Activated naive CD8-positive, alpha-beta T cell (primary cell): ENCODE data around the gene MAGEA12.
"Not testable (repeated sequence)": the region's sequence is repeated elsewhere in the genome, so short reads cannot be mapped to it uniquely, and the experiment has no call there.

Source experiments
- H3K27ac Mint-ChIP-seq: one replicate; pipeline ENCODE4 v1.8.0; 2021; ENCODE audit warnings: mixed read lengths
- H3K27me3 Mint-ChIP-seq: one replicate; pipeline ENCODE4 v1.8.0; 2021; ENCODE audit warnings: mixed read lengths
- H3K36me3 Mint-ChIP-seq: one replicate; pipeline ENCODE4 v1.8.0; 2021; ENCODE audit warnings: mixed read lengths
- H3K4me1 Mint-ChIP-seq: one replicate; pipeline ENCODE4 v1.8.0; 2021; ENCODE audit warnings: low read depth, mixed read lengths
- H3K4me3 Mint-ChIP-seq: one replicate; pipeline ENCODE4 v1.8.0; 2021; ENCODE audit warnings: mild to moderate bottlenecking, mixed read lengths
- H3K9me3 Mint-ChIP-seq: one replicate; pipeline ENCODE4 v1.8.0; 2021; ENCODE audit warnings: low read depth, mixed read lengths

The MAGEA12 gene, protein sequence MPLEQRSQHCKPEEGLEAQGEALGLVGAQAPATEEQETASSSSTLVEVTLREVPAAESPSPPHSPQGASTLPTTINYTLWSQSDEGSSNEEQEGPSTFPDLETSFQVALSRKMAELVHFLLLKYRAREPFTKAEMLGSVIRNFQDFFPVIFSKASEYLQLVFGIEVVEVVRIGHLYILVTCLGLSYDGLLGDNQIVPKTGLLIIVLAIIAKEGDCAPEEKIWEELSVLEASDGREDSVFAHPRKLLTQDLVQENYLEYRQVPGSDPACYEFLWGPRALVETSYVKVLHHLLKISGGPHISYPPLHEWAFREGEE

DNA sequence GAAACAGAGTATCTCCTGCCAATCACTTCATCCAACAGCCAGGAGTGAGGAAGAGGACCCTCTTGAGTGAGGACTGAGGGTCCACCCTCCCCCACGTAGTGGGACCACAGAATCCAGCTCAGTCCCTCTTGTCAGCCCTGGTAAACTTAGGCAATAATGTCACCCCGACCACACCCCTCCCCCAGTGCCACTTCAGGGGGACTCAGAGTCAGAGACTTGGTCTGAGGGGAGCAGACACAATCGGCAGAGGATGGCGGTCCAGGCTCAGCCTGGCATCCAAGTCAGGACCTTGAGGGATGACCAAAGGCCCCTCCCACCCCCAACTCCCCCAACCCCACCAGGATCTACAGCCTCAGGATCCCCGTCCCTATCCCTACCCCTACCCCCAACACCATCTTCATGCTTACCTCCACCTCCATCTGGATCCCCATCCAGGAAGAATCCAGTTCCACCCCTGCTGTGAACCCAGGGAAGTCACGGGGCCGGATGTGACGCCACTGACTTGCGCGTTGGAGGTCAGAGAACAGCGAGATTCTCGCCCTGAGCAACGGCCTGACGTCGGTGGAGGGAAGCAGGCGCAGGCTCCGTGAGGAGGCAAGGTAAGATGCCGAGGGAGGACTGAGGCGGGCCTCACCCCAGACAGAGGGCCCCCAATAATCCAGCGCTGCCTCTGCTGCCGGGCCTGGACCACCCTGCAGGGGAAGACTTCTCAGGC is at the start of gene MAGEA12, which contains the start of gene CSAG1:
Gene MAGEA12, plus strand, starts transcription at position 497 of the 715 bp plus-strand sequence. CDS start 2,405 bp downstream, outside the sequence.
Gene CSAG1, minus strand, starts transcription at position 461 of the 715 bp plus-strand sequence. CDS start 1,261 bp downstream, outside the sequence.
- no peaks in the 10 kb centered on the region for H3K36me3 Mint-ChIP-seq
- H3K27me3 Mint-ChIP-seq = no peaks in the 10 kb centered on the region
- H3K4me3 Mint-ChIP-seq = no peak within 1 kb of the TSS
- H3K4me1 Mint-ChIP-seq = no peaks in the 10 kb centered on the region
- no peak within 1 kb of the TSS for H3K27ac Mint-ChIP-seq
- H3K9me3 Mint-ChIP-seq = no peaks in the 10 kb centered on the region

DNA sequence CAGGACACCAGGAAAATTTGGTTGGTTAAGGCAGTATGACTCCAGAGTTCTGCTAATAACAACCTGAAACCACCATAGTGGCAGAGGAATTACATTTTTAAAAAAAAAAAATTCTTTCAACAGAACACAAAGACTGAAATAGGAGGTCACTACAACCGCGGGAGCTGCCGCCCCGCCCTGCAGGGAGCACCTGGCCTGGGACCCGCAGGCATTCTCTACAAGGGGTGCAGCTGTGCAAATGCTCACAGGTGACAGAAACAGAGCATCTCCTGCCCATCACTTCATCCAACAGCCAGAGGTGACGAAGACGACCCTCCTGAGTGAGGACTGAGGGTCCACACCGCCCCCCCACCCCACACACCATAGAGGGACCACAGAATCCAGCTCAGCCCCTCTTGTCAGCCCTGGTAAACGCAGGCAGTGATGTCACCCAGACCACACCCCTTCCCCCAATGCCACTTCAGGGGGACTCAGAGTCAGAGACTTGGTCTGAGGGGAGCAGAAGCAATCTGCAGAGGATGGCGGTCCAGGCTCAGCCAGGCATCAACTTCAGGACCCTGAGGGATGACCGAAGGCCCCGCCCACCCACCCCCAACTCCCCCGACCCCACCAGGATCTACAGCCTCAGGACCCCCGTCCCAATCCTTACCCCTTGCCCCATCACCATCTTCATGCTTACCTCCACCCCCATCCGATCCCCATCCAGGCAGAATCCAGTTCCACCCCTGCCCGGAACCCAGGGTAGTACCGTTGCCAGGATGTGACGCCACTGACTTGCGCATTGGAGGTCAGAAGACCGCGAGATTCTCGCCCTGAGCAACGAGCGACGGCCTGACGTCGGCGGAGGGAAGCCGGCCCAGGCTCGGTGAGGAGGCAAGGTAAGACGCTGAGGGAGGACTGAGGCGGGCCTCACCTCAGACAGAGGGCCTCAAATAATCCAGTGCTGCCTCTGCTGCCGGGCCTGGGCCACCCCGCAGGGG is 35.3 kb upstream of the MAGEA12 start, which contains the start of gene MAGEA3:
Gene MAGEA3, plus strand, starts transcription at position 843 of the 980 bp plus-strand sequence. CDS start 2,039 bp downstream, outside the sequence.
- not testable (repeated sequence) for H3K27me3 Mint-ChIP-seq, H3K9me3 Mint-ChIP-seq, H3K36me3 Mint-ChIP-seq, H3K27ac Mint-ChIP-seq, H3K4me3 Mint-ChIP-seq, H3K4me1 Mint-ChIP-seq

DNA sequence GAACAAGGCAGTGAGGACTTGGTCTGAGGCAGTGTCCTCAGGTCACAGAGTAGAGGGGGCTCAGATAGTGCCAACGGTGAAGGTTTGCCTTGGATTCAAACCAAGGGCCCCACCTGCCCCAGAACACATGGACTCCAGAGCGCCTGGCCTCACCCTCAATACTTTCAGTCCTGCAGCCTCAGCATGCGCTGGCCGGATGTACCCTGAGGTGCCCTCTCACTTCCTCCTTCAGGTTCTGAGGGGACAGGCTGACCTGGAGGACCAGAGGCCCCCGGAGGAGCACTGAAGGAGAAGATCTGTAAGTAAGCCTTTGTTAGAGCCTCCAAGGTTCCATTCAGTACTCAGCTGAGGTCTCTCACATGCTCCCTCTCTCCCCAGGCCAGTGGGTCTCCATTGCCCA is 33.2 kb upstream of the MAGEA12 start:
- H3K27ac Mint-ChIP-seq, H3K27me3 Mint-ChIP-seq, H3K36me3 Mint-ChIP-seq, H3K9me3 Mint-ChIP-seq, H3K4me1 Mint-ChIP-seq, H3K4me3 Mint-ChIP-seq: not testable (repeated sequence)

DNA sequence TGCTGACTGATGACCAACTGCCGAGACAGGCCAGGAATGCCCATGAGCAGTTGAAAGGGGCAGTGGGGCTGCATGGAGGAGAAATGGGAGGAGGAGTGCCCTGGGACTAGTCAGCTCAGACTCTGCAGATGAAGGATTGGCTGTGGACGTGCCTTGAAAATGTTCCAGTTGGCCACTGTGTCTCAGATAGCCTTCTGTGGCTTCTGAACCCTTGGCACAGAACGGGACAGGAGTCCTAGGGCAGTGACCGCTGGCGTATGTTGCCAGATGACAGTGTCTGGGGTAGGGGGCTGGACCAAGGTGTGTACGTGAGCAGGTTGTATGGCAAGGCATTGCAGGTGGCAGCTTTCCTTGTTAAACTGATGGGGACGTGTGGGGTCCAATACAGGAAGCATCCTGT is 27.1 kb upstream of the MAGEA12 start:
- H3K4me3 Mint-ChIP-seq, H3K27me3 Mint-ChIP-seq, H3K9me3 Mint-ChIP-seq, H3K36me3 Mint-ChIP-seq, H3K4me1 Mint-ChIP-seq, H3K27ac Mint-ChIP-seq: not testable (repeated sequence)

DNA sequence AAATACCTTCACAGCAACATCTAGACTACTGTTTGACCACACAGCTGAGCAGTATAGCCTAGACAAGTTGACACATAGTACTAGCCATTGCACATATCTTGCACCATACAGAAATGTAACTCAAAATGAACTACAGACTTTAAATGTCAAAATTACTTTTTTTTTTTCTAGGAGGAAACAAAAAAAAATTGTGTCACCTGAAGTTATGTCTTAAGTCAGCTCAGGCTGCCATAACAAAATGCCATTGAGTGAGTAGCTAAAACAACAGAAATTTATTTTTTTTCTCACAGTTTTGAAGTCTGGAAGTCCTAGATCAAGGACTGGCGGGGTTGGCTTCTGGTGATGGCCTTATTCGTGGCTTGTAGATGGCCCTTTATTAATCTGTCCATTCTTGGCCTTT is 24.4 kb upstream of the MAGEA12 start, which contains the start of gene CSAG2:
Gene CSAG2, minus strand, starts transcription at position 101 of the 400 bp plus-strand sequence. CDS start 161 bp downstream, outside the sequence.
- not testable (repeated sequence) for H3K4me3 Mint-ChIP-seq

DNA sequence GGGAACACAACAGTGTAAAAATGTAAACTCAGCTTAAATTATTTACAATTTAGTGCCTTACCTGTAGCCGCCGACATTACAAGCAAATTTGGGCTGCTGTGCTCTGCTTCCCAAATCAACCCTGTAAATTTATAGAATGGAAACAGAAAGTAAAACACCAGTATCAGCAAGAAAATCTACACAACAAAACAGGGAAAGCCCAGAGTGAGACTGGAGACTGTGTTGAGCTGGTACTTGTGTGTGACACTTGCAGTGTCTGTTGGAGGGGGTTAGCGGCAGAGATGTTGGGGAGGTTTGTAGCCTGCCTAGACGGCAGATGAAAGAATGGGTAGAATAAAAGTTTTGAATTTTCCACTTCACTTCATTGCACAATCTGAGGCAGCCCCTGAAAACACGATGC is 20.4 kb upstream of the MAGEA12 start:
- H3K36me3 Mint-ChIP-seq, H3K27ac Mint-ChIP-seq, H3K4me1 Mint-ChIP-seq, H3K4me3 Mint-ChIP-seq, H3K9me3 Mint-ChIP-seq, H3K27me3 Mint-ChIP-seq: not testable (repeated sequence)

More for the DNA sequence above, 24.4 kb upstream of the MAGEA12 start, which contains the start of gene CSAG2:
- H3K27me3 Mint-ChIP-seq, H3K36me3 Mint-ChIP-seq, H3K9me3 Mint-ChIP-seq, H3K27ac Mint-ChIP-seq, H3K4me1 Mint-ChIP-seq: not testable (repeated sequence)

DNA sequence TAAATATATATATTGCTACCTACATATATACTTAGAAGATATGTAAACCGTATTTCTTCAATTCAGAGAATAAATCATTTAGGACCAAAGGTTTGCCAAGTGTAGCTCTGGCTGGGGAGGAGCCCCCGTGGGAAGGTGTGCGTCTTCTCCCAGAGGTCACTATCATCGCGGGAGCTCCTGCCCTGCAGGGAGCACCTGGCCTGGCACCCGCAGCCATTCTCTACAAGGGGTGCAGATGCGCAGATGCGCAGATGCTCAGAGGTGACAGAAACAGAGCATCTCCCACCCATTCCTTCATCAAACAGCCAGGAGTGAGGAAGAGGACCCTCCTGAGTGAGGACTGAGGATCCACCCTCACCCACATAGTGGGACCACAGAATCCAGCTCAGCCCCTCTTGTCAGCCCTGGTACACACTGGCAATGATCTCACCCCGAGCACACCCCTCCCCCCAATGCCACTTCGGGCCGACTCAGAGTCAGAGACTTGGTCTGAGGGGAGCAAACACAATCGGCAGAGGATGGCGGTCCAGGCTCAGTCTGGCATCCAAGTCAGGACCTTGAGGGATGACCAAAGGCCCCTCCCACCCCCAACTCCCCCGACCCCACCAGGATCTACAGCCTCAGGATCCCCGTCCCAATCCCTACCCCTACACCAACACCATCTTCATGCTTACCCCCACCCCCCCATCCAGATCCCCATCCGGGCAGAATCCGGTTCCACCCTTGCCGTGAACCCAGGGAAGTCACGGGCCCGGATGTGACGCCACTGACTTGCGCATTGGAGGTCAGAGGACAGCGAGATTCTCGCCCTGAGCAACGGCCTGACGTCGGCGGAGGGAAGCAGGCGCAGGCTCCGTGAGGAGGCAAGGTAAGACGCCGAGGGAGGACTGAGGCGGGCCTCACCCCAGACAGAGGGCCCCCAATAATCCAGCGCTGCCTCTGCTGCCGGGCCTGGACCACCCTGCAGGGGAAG is 19.5 kb upstream of the MAGEA12 start, which contains the start of gene MAGEA2B:
Gene MAGEA2B, plus strand, starts transcription at position 814 of the 973 bp plus-strand sequence. CDS start 2,479 bp downstream, outside the sequence.
- H3K4me1 Mint-ChIP-seq, H3K36me3 Mint-ChIP-seq, H3K27ac Mint-ChIP-seq, H3K27me3 Mint-ChIP-seq, H3K4me3 Mint-ChIP-seq, H3K9me3 Mint-ChIP-seq: not testable (repeated sequence)

DNA sequence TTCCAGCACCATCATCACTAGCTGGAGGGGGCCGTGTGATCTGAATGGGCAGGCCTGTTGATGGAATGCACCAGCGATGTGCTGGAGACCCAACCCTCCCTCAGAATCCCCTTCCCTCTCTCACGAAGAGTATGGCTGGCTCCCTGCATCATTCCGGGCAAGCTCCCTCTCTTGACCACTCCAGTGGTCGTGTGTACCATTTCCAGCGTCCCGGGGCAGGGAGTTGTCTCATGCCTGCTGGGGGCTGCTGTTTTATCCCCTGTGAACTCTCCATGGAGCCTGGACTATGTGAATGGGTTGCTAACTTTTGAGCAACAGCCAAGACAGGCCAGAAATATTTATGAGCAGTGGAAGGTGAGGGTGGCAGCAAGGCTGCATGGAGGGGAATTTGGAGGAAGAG is 8.1 kb upstream of the MAGEA12 start:
- H3K36me3 Mint-ChIP-seq = no peaks in the 10 kb centered on the region
- H3K27ac Mint-ChIP-seq = no peak overlapping the region
- no peaks in the 10 kb centered on the region for H3K9me3 Mint-ChIP-seq
- H3K4me3 Mint-ChIP-seq = no peak overlapping the region
- H3K4me1 Mint-ChIP-seq = no peaks in the 10 kb centered on the region
- peaks cover 3% of the 10 kb centered on the region for H3K27me3 Mint-ChIP-seq

DNA sequence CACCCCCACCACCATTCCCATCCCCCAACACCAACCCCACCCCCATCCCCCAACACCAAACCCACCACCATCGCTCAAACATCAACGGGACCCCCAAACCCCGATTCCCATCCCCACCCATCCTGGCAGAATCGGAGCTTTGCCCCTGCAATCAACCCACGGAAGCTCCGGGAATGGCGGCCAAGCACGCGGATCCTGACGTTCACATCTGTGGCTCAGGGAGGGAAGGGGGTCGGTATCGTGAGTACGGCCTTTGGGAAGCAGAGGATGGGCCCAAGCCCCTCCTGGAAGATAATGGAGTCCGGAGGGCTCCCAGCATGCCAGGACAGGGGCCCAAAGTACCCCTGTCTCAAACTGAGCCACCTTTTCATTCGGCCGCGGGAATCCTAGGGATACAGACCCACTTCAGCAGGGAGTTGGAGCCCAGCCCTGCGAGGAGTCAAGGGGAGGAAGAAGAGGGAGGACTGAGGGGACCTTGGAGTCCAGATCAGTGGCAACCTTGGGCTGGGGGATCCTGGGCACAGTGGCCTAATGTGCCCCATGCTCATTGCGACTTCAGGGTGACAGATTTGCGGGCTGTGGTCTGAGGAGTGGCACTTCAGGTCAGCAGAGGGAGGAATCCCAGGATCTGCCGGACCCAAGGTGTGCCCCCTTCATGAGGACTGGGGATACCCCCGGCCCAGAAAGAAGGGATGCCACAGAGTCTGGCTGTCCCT is 744 bp downstream of the MAGEA12 start:
- not testable (repeated sequence) for H3K9me3 Mint-ChIP-seq, H3K27me3 Mint-ChIP-seq, H3K27ac Mint-ChIP-seq, H3K36me3 Mint-ChIP-seq, H3K4me1 Mint-ChIP-seq, H3K4me3 Mint-ChIP-seq

DNA sequence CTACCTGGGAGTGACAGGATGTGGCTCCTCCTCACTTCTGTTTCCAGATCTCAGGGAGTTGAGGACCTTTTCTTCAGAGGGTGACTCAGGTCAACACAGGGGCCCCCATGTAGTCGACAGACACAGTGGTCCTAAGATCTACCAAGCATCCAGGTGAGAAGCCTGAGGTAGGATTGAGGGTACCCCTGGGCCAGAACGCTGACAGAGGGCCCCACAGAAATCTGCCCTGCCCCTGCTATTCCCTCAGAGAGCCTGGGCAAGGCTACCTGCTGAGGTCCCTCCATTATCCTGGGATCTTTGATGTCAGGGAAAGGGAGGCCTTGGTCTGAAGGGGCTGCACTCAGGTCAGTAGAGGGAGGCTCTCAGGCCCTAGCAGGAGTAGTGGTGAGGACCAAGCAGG is 1.5 kb downstream of the MAGEA12 start:
- Mint-ChIP-seq H3K36me3 (no peaks in the 10 kb centered on the region), H3K4me3 (no peak overlapping the region), H3K27ac (no peak overlapping the region), H3K27me3 (no peaks in the 10 kb centered on the region), H3K9me3 (no peaks in the 10 kb centered on the region), H3K4me1 (no peaks in the 10 kb centered on the region)

DNA sequence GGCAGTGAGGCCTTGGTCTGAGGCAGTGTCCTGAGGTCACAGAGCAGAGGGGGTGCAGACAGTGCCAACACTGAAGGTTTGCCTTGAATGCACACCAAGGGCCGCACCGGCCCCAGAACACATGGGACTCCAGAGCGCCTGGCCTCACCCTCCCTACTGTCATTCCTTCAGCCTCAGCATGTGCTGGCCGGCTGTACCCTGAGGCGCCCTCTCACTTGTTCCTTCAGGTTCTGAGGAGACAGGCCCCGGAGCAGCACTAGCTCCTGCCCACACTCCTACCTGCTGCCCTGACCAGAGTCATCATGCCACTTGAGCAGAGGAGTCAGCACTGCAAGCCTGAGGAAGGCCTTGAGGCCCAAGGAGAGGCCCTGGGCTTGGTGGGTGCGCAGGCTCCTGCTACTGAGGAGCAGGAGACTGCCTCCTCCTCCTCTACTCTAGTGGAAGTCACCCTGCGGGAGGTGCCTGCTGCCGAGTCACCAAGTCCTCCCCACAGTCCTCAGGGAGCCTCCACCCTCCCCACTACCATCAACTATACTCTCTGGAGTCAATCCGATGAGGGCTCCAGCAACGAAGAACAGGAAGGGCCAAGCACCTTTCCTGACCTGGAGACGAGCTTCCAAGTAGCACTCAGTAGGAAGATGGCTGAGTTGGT is 2.4 kb downstream of the MAGEA12 start:
- Mint-ChIP-seq H3K9me3 (no peaks in the 10 kb centered on the region), H3K36me3 (no peaks in the 10 kb centered on the region), H3K4me1 (no peaks in the 10 kb centered on the region), H3K27me3 (no peaks in the 10 kb centered on the region), H3K27ac (no peak overlapping the region), H3K4me3 (no peak overlapping the region)

DNA sequence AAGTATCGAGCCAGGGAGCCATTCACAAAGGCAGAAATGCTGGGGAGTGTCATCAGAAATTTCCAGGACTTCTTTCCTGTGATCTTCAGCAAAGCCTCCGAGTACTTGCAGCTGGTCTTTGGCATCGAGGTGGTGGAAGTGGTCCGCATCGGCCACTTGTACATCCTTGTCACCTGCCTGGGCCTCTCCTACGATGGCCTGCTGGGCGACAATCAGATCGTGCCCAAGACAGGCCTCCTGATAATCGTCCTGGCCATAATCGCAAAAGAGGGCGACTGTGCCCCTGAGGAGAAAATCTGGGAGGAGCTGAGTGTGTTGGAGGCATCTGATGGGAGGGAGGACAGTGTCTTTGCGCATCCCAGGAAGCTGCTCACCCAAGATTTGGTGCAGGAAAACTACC is 3.0 kb downstream of the MAGEA12 start:
- H3K27me3 Mint-ChIP-seq, H3K9me3 Mint-ChIP-seq, H3K4me3 Mint-ChIP-seq, H3K27ac Mint-ChIP-seq, H3K4me1 Mint-ChIP-seq, H3K36me3 Mint-ChIP-seq: not testable (repeated sequence)

DNA sequence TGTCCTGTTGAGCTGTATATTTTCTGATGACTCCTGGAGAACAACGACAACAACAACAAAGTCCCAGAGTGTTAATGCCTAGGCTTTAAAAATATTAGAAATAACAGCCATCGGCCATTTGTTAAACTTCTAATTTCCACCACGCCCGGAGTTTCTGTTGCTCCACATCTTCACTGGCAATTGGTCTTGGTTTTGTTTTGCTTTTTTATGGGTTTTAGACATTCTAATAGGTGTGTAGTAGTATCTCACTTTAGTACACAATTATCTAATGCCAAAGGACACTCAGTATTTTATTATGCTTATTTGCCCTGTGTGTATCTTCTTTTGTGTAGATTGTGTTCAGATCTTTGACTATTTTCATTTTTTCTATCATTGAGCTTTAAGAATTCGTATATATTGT is 5.0 kb downstream of the MAGEA12 start:
- H3K4me1 Mint-ChIP-seq = no peaks in the 10 kb centered on the region
- H3K36me3 Mint-ChIP-seq = no peaks in the 10 kb centered on the region
- no peaks in the 10 kb centered on the region for H3K27me3 Mint-ChIP-seq
- no peaks in the 10 kb centered on the region for H3K9me3 Mint-ChIP-seq
- H3K27ac Mint-ChIP-seq = no peak overlapping the region
- H3K4me3 Mint-ChIP-seq = no peak overlapping the region
